A673 (cell line): ENCODE measurements around the gene AK2. TPM values are rescaled to one million over a fixed set of nuclear protein-coding genes. Genes with fewer than 3 reads are reported as not detected.
"Not testable (repeated sequence)": the region's sequence is repeated elsewhere in the genome, so short reads cannot be mapped to it uniquely, and the experiment has no call there.

Experiments used
- BruUV-seq: library from RNA; stranded (reverse); fragments of 400-500 nt; replicated peaks from 2 replicates; lab custom pipeline; 2021; lab: Mats Ljungman, UMichigan
- CTCF ChIA-PET: fragments of 300-600 bp; sonication (Branson Sonifier 250); formaldehyde crosslinking; loops from one replicate; lab custom pipeline; 2022; ENCODE audit warnings: antibody characterized with exemption; lab: Charles Lee
- POLR2A ChIA-PET: fragments of 300-600 bp; sonication (Branson Sonifier 250); formaldehyde crosslinking; loops from one replicate; lab custom pipeline; 2022; ENCODE audit warnings: antibody characterized with exemption; ENCODE audit not compliant: low non-redundant PET; lab: Charles Lee
- DNase-seq: peaks from one replicate; pipeline ENCODE4 v3.0.0-alpha.2; 2015; ENCODE audit warnings: low spot score
- H3K27ac ChIP-seq: fragments of 200-600 bp; sonication (generic); 2 replicates; pipeline ENCODE4 v1.5.1; 2016; ENCODE audit warnings: mixed run types, low read depth, mild to moderate bottlenecking, mixed read lengths, antibody characterized with exemption, low read length; ENCODE audit not compliant: poor library complexity, severe bottlenecking
- H3K27me3 ChIP-seq: fragments of 200-600 bp; sonication (generic); replicated peaks from 2 replicates; pipeline ENCODE4 v1.6.1; 2017; ENCODE audit warnings: mixed run types, low read depth, mild to moderate bottlenecking, mixed read lengths, antibody characterized with exemption, low read length; ENCODE audit not compliant: insufficient read depth, poor library complexity
- H3K36me3 ChIP-seq: fragments of 200-600 bp; sonication (generic); 2 replicates; pipeline ENCODE4 v1.6.1; 2016; ENCODE audit warnings: mixed run types, mild to moderate bottlenecking, mixed read lengths, antibody characterized with exemption, low read length; ENCODE audit not compliant: insufficient read depth, poor library complexity, severe bottlenecking
- H3K4me1 ChIP-seq: fragments of 200-600 bp; sonication (generic); 2 replicates; pipeline ENCODE4 v1.6.1; 2017; ENCODE audit warnings: mixed run types, mild to moderate bottlenecking, mixed read lengths, antibody characterized with exemption, low read length; ENCODE audit not compliant: insufficient read depth, poor library complexity, severe bottlenecking
- H3K4me3 ChIP-seq: fragments of 200-600 bp; sonication (generic); 2 replicates; pipeline ENCODE4 v1.5.1; 2016; ENCODE audit warnings: low read depth, mixed run types, mild to moderate bottlenecking, mixed read lengths, low read length; ENCODE audit not compliant: poor library complexity, severe bottlenecking
- H3K9me3 ChIP-seq: fragments of 200-600 bp; sonication (generic); 2 replicates; pipeline ENCODE4 v1.6.1; 2016; ENCODE audit warnings: mixed run types, low read depth, mild to moderate bottlenecking, mixed read lengths, antibody characterized with exemption, low read length; ENCODE audit not compliant: poor library complexity, severe bottlenecking
- EZH2 ChIP-seq: fragments of 200-600 bp; sonication (generic); IDR thresholded peaks from 2 replicates; pipeline ENCODE4 v1.6.1; 2017; ENCODE audit warnings: borderline replicate concordance, low read depth, mild to moderate bottlenecking, mixed read lengths, antibody characterized with exemption, low read length; ENCODE audit not compliant: poor library complexity, severe bottlenecking
- intact Hi-C: fragments of 100-400 bp; cut with micrococcal nuclease; formaldehyde crosslinking; loops from one replicate; pipeline ENCODE4 v1.10.0; 2022; ENCODE audit not compliant: unreplicated experiment
- total RNA-seq: library from RNA; stranded (reverse); gene quantifications from 2 replicates; pipeline ENCODE4 v1.2.3, GENCODE V29; 2021
- TF ChIP-seq, protein P1 (sequence below): fragments of 300-800, 200-600 bp; sonication (generic); conservative IDR thresholded peaks from 2 replicates; pipeline ENCODE4 v1.5.1; 2017; ENCODE audit warnings: low read depth, mild to moderate bottlenecking, antibody characterized with exemption, low read length, moderate library complexity, mixed read lengths

Gene AK2
- total RNA-seq, 1 experiment from 2014 or later, result 196 TPM

DNA sequence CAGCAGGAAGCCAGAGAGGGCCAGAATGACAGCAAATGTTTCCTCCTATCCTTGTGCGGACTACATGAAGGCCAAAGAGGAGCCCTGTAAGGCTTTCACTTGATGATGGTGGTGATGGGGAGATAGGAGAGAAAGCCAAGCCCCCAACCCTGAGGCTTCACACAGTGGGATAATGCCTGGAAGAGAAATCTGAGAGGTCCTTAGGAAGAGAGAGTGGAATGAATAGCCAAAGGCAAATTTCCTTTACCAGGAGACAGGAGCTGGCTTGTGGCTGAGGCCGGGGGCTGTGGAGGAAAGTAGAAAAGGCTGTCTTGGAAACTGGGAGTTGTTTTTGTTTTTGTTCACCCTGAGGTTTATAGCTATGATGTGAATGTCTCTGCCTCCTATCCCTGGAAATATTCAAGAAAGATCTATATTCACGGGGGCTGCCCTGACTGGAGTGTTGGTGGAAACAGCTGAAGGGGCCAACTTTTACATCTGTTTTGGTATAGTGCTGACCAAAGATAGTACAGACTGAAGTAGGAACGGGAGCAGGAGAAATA lies 59.1 kb downstream of the AK2 start:
- no peak overlapping the region for H3K27ac ChIP-seq
- H3K4me3 ChIP-seq, result no peak overlapping the region
- intact Hi-C loops, result no loop called here
- no peak for DNase-seq
- POLR2A ChIA-PET, result interaction anchor here (0.6 kb wide), 2 partner anchors 13 to 79 kb away, joined by 3 to 5 read pairs; partner anchors contain the start of gene RNF19B
- CTCF ChIA-PET, result no interaction called here
- H3K4me1 ChIP-seq, result peaks cover 10% of the 10 kb centered on the region
- no peaks in the 10 kb centered on the region for H3K36me3 ChIP-seq
- no peak for TF ChIP-seq EZH2
- TF ChIP-seq, protein P1, sequence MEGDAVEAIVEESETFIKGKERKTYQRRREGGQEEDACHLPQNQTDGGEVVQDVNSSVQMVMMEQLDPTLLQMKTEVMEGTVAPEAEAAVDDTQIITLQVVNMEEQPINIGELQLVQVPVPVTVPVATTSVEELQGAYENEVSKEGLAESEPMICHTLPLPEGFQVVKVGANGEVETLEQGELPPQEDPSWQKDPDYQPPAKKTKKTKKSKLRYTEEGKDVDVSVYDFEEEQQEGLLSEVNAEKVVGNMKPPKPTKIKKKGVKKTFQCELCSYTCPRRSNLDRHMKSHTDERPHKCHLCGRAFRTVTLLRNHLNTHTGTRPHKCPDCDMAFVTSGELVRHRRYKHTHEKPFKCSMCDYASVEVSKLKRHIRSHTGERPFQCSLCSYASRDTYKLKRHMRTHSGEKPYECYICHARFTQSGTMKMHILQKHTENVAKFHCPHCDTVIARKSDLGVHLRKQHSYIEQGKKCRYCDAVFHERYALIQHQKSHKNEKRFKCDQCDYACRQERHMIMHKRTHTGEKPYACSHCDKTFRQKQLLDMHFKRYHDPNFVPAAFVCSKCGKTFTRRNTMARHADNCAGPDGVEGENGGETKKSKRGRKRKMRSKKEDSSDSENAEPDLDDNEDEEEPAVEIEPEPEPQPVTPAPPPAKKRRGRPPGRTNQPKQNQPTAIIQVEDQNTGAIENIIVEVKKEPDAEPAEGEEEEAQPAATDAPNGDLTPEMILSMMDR, result no peak
- no TSS peak for BruUV-seq
- H3K27me3 ChIP-seq, result peaks cover 2% of the 10 kb centered on the region
- H3K9me3 ChIP-seq, result no peaks in the 10 kb centered on the region

DNA sequence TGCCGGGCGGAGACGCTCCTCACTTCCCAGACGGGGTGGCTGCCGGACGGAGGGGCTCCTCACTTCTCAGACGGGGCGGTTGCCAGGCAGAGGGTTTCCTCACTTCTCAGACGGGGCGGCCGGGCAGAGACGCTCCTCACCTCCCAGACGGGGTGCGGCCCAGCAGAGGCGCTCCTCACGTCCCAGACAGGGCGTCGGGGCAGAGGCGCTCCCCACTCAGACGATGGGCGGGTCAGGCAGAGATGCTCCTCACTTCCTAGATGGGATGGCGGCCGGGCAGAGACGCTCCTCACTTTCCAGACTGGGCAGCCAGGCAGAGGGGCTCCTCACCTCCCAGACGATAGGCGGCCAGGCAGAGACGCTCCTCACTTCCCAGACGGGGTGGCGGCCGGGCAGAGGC lies 61.6 kb downstream of the AK2 start:
- DNase-seq, H3K4me1 ChIP-seq, intact Hi-C loops, H3K27ac ChIP-seq, CTCF ChIA-PET, H3K9me3 ChIP-seq, BruUV-seq, H3K4me3 ChIP-seq, H3K27me3 ChIP-seq, H3K36me3 ChIP-seq: not testable (repeated sequence)
- POLR2A ChIA-PET, result interaction anchor here (0.7 kb wide), 1 partner anchor 87 kb away, joined by 6 read pairs; no protein-coding TSS in a partner anchor

DNA sequence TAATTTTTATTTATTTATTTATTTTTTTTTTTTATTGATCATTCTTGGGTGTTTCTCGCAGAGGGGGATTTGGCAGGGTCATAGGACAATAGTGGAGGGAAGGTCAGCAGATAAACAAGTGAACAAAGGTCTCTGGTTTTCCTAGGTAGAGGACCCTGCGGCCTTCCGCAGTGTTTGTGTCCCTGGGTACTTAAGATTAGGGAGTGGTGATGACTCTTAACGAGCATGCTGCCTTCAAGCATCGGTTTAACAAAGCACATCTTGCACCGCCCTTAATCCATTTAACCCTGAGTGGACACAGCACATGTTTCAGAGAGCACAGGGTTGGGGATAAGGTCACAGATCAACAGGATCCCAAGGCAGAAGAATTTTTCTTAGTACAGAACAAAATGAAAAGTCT lies 63.2 kb downstream of the AK2 start:
- POLR2A ChIA-PET, BruUV-seq: not testable (repeated sequence)

DNA sequence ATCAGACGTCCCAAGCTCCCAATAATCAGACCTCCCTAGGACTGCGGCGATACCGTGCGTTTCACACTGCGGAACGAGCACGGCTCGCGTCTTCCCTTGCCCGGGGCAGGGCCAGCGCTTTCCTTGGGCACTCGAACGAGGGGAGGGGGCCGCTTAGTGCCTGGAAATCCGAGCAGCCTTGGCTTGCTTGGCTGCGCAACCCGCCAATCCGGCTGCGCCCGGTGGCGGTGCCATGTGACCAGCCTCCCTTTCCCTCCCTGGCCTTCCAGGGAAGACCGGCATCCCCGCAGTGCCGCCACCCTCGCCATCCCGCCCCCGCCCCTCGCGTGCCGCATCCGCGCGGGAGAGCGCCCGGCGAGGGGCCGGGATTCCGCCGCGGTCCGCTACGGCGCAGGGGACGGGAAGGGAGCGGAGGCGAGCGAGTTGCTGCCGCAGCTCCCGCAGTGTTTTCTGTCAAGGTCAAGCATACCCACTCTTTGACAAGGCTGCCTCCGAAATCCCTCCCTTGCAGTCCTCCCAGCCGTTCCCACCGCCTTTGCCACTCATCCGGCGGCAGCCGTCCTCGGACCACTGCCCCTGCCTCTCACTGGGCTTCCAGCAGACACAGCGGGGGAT lies 63.8 kb downstream of the AK2 start:
- no TSS peak for BruUV-seq
- CTCF ChIA-PET, result no interaction called here

More for the DNA sequence above, 63.2 kb downstream of the AK2 start:
- intact Hi-C loops, H3K27me3 ChIP-seq, H3K4me1 ChIP-seq, H3K27ac ChIP-seq, DNase-seq, CTCF ChIA-PET, H3K36me3 ChIP-seq, H3K9me3 ChIP-seq: not testable (repeated sequence)
- peak overlapping the region; percentile 53 for H3K4me3 ChIP-seq

More for the DNA sequence above, 63.8 kb downstream of the AK2 start:
- Histone ChIP-seq H3K9me3 (no peaks in the 10 kb centered on the region), H3K36me3 (no peaks in the 10 kb centered on the region), H3K27me3 (peaks cover 8% of the 10 kb centered on the region), H3K4me1 (no peaks in the 10 kb centered on the region), H3K4me3 (peak overlapping the region; percentile 53), H3K27ac (no peak overlapping the region)
- DNase-seq, result peak; percentile 71
- intact Hi-C loops, result no loop called here
- TF ChIP-seq EZH2, result no peak
- TF ChIP-seq, protein P1, result no peak
- POLR2A ChIA-PET, result no interaction called here
